NCI-H1436 (cell line): ENCODE measurements around the gene CTIF.

Experiments used
- DNase-seq: peaks from one replicate; lab custom pipeline; 2025; lab: John Stamatoyannopoulos, UW

CTIF gene

DNA sequence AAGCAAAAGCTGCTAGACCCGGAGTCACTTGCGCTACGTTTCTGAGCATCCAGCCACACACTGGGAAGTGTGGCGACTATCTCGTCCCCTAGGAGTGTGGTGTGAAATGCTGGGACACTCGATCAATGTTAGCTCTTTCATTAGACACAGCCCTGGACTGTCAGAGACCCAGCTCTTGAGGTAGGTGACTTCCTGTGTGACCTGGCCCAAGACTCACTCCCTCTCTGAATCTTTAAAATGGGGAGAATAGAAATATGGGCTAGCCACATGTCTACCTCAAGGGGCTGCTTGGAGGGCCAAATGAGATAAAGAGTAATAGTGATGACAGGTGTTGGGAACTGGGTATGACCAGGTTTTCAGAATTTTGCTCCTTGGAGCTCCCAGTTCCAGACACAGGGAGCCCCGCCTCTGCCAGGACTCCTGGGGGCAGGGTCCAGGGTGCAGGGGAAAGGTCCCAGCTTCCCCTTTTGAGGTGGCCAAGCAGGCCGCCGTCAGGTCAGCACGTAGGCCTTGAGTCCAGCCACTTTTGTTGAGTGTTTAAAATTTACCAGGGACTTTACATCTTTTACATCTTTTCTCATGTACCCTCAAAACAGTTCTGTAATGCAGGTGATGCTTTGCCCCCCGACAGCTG lies 36.0 kb downstream of the CTIF start:
- no peak for DNase-seq

DNA sequence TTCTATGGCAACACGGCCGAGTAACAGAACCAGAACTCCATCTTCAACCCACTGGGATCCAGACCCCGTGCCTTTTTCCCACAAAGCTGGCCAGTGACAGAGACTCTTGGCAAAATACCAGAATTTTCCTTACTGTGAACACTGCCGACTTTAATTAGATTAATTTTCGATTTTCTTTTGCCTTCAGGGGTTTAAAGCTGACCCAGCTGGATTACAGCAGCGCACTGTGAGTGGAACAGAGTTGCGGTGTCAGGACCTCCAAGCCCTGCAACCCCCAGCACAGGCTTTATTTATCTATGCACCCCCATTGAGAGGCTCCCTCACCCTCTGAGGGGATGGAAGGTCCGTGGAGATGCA lies 36.4 kb downstream of the CTIF start:
- DNase-seq = no peak

DNA sequence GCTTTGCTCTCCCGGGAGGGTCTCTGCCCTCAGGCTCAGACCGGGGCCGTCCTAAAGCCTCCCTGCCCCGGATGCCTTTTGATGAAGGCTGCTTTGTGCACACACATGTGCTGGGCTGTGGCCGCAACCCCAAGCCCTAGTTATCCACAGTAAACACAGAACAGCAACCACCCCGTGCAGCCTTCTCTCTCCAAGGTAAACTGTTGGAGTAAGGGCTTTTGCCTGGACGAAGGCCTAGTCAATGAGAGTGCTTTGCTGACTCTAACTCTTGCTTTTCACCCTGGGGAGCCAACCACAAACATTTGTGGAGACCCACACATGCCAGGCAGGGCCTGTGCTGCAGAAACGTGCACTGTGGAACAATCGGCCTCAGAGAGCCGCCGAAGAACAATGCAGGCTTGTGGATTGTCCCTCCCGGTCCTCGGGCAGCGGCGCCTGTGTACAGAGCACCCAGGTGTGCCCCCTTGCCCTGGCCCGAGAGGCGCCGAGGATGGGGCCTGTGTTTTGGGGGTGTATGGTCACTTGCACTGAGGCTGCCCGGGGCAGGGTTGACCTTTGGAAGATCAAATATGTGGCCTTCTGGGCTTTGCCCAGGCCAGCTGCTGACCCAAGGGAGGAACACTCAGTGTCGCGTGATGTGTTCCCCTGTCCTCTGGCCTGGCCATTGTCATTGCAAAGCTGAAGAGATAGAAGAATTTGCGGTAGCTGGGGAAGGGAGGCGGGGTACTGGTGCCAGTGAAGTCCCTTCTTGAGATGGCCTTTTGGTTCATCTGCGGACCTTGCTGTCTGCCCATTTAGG lies 37.0 kb downstream of the CTIF start:
- no peak for DNase-seq

- no peak for DNase-seq
Observed at GRCh38 chr18:48576457-48576771, 37.6 kb downstream of the CTIF start.

DNA sequence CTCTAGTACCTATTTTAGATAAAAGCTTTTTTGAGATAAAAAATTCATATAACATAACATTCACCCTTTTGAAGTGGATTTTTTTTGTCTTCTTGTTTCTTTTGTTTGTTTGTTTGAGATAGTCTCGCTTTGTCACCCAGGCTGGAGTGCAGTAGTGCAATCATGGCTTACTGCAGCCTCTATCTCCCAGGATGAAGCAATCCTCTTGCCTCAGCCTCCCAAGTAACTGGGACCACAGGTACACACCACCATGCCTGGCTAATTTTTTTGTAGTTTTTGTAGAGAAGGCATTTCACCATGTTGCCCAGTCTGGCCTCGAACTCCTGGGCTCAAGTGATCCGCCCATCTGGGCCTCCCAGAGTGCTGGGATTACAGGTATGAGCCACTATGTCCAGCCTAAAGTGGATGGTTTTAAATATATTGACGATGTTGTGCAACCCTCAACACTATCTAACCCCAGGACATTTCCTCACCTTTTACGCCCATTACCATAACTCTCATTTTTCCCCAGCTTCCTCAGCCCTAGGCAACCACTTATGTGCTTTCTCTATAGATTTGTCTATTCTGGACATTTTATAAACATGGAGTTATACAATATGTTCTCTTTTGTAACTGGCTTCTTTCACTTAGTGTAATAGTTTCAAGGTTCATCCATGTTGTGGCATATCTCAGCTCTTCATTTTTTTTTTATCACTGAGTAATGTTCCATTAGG lies 38.8 kb downstream of the CTIF start:
- no peak for DNase-seq

- no peak for DNase-seq
Observed at GRCh38 chr18:48578289-48578688, 39.5 kb downstream of the CTIF start.

DNA sequence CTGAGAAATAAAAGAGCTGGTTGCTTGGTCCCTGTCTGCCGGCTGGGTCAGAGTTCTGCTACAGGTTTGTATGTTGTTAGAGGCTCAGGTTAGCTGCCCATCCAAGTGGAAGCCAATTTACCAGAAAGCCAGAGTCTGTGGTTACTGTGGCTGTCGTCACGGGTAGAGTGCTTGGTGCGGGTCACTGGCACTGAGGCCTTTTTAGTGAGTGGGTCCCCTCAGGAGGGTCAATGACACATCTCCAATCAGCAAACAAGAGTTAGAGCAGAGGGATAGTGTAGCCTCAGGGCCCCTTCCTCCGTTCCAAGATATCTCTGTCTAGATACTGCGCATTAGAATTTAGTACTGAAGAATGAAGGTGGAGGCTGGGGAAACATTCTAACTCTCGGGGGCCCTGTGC lies 41.2 kb downstream of the CTIF start:
- DNase-seq = no peak

DNA sequence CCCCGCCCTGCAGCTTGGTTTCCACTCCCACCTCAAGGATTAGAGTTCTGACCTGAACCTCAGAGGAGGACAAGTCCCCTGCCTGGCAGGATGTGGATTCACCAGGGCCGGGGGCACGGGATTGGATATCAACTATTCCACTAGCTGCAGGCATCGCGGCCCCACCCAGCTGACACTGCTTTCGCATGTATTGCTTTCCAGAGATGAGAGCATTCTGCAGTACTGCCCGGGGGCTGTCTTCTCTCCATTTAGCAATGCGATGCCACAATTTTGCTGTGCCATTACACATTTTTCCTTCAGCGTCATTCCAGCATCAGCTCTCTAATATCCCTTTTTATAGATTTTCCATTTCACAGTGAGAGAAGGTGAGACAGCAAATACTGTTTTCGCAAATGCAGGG lies 42.0 kb downstream of the CTIF start:
- DNase-seq = no peak

DNA sequence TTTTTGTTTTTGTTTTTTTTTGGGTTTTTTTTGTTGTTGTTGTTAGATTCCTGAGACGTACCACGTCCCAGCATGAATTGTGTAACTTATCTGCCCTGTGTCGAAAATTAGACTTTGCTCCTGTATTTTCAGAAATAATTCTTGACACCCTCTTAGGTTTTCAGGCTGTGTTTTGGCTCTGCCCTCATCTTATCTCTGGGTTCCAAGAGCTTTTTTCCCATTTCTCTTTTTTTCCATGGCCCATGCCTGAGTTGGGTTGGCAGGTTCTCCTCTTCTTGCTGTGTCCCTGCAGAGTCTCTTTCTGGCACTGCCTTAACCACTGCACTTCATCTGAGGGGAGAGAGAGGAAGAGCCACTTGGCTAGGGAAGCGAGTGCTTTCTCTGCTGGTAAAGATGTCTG lies 42.4 kb downstream of the CTIF start:
- no peak for DNase-seq

DNA sequence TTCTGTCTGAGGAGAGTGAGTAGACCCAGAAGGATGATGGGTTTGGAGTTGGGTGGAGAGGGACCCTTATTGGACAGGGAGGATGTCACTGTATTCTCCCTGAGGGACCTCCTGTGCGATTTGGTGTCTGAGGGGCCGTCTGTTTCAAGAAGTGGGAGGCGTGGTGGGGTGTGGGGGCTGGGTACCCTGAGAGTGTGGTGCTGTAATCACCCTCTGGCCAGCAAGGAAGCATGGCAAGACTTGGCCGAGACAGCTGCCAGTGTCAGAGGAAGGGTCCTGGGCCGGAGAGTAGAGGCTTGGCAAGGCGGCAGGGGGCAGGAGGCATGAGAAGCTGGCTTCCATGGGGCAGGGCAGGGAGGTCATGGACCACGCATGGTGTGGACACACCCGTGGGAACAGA lies 43.1 kb downstream of the CTIF start:
- no peak for DNase-seq

GRCh38 chr18:48582946-48583345 lies 44.1 kb downstream of the CTIF start:
- DNase-seq = no peak

DNA sequence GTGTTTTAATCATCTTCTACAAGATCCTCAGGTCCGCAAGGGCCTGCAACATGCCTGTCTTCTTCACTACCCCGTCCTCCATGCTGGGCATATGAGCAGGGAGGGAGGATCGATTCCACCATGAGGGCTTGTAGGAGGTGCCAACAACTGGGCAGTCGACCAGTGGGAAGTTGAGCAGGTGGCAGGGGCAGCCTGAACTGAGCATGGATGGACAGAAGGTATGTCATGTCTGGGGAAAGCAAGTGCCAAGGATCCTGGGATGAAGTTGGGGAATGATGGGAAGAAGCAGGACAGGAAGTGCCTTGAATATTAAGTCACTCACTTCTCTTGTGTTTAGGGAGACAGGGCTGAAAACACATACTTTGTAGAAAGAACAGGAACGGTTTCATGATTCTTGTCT lies 44.7 kb downstream of the CTIF start:
- DNase-seq = no peak

GRCh38 chr18:48589797-48590519 lies 51.1 kb downstream of the CTIF start:
- DNase-seq = no peak

GRCh38 chr18:48590678-48591077 lies 51.8 kb downstream of the CTIF start:
- no peak for DNase-seq

- no peak for DNase-seq
Observed at GRCh38 chr18:48592540-48593171, 53.8 kb downstream of the CTIF start.

DNA sequence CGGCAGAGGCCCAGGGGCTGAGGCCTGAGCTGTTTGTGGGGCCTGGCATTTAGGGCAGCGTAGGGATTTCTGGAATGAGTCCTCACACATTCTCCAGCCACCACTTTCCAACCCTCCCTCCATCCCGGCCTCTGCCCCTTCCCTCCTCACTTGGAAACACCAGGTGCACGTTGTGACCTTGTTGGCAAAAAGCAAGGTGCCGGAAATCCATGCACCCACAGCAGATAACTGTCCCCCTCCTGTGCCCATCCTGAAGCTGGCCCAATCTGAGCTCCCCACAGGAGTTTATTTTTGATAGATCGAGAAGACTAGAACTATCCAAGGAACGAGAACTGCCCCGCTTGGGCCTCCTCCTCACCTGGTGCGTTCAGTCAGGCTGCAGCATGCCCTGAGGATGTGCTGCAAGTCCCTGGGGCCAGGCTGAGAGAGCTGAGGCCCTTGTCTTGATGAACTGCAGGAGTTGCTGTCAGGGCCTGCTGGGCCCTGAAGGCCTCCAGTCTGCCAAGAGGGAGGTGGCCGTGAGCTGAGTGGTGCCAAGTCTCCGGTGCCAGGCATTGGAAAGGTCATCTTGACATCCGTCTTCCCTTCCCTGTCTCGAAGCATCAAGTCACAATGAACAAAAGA lies 55.8 kb downstream of the CTIF start:
- no peak for DNase-seq

DNA sequence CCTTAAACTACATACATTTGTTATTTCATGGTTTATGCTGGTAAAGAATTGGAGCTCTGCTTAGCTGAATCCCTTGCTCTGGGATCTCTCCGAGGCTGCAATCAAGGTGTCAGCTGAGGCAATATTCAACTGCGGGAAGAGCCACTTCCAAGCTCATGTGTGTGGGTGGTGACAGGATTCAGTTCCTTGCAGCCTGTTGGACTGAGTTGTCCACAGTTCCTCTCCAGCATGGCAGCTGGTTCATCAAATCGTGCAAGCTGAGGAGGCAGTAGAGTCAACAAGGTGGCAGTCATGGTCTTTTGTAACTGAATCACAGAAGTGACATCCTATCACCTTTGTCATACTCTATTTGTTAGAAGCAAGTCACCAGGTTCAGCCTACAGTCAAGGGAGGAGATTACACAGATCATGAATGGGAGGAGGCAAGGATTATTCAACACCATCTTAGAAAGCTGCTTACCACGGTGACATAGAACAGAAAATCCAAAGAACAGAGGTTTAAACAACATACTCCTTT lies 56.9 kb downstream of the CTIF start:
- DNase-seq = no peak

GRCh38 chr18:48597110-48597509 lies 58.3 kb downstream of the CTIF start:
- DNase-seq = no peak

GRCh38 chr18:48597671-48598070 lies 58.8 kb downstream of the CTIF start:
- no peak for DNase-seq

DNA sequence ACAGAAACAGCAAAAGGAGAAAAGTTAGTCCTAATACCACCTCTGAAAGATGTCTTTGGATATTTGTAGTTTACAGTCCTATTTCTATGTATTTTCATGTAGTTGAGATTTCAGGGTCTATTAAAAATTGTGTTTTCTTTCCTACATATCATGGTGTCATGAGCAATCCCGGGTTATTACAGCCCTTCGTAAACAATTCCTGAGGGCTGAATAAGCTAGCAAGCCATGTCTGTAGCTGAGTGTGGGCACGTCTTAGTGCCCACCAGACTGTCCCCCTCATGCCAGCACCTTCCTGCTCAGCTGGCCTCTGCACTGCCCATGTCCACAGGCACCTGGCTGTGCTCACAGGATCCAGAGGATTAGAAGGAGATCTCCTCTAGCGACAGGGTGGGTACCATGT lies 60.6 kb downstream of the CTIF start:
- DNase-seq = no peak

- no peak for DNase-seq
Observed at GRCh38 chr18:48600046-48600445, 61.2 kb downstream of the CTIF start.
